GM19463 (cell line): ENCODE data around the gene FAM135A.
"Not testable (repeated sequence)": the region's sequence is repeated elsewhere in the genome, so short reads cannot be mapped to it uniquely, and the experiment has no call there.

ENCODE experiments used
- ATAC-seq: cut with Tn5 transposase; IDR thresholded peaks from one replicate; pipeline ENCODE4 v1.9.1; 2021; ENCODE audit warnings: mild to moderate bottlenecking, moderate library complexity; ENCODE audit not compliant: unreplicated experiment

Gene FAM135A

GRCh38 chr6:70396163-70396562 is 17.1 kb upstream of the FAM135A start:
- no peak for ATAC-seq

GRCh38 chr6:70396796-70397729 is 16.2 kb upstream of the FAM135A start:
- ATAC-seq: no peak

GRCh38 chr6:70398783-70399728 is 14.3 kb upstream of the FAM135A start:
- ATAC-seq: no peak

GRCh38 chr6:70404658-70405057 is 8.7 kb upstream of the FAM135A start:
- ATAC-seq: no peak

GRCh38 chr6:70409216-70409615 is 4.1 kb upstream of the FAM135A start:
- no peak for ATAC-seq

- no peak for ATAC-seq
Measured at GRCh38 chr6:70411542-70412251, 1.6 kb upstream of the FAM135A start.

- peak; percentile 17 for ATAC-seq
Measured at GRCh38 chr6:70412252-70413113, 825 bp upstream of the FAM135A start.

GRCh38 chr6:70413992-70414494 is 735 bp downstream of the FAM135A start:
- ATAC-seq: no peak

- ATAC-seq: no peak
Measured at GRCh38 chr6:70414813-70415212, 1.5 kb downstream of the FAM135A start.

GRCh38 chr6:70415247-70415646 is 1.9 kb downstream of the FAM135A start:
- ATAC-seq: no peak

GRCh38 chr6:70415660-70416059 is 2.4 kb downstream of the FAM135A start:
- ATAC-seq: no peak

GRCh38 chr6:70421509-70421908 is 8.2 kb downstream of the FAM135A start:
- no peak for ATAC-seq

- no peak for ATAC-seq
Measured at GRCh38 chr6:70423189-70424134, 10.2 kb downstream of the FAM135A start.

- no peak for ATAC-seq
Measured at GRCh38 chr6:70424291-70424690, 11.0 kb downstream of the FAM135A start.

- no peak for ATAC-seq
Measured at GRCh38 chr6:70436320-70436719, 23.0 kb downstream of the FAM135A start.

- ATAC-seq: no peak
Measured at GRCh38 chr6:70445001-70445400, 31.7 kb downstream of the FAM135A start.

GRCh38 chr6:70447343-70448070 is 34.2 kb downstream of the FAM135A start:
- ATAC-seq: not testable (repeated sequence)

- ATAC-seq: not testable (repeated sequence)
Measured at GRCh38 chr6:70453899-70454298, 40.6 kb downstream of the FAM135A start.
